Activated T-helper 1 cell treated with anti-CD3 and anti-CD28 coated beads, Interleukin-12 subunit alpha, Interleukin-12 subunit beta, Interleukin-2, Interleukin-4 antibody, amounts not matched to agents 30 ng/mL and 10 ng/mL and 1 ng/mL, durations not matched to agents 14 hours and 24 hours and 36 hours (primary cell): ENCODE results near the gene TFIP11. TPM values are rescaled to one million over a fixed set of nuclear protein-coding genes. Genes with fewer than 3 reads are reported as not detected.

Experiments
- DNase-seq: peaks from one replicate; pipeline ENCODE4 v3.0.0; 2021; ENCODE audit warnings: low spot score
- H3K27ac Mint-ChIP-seq: one replicate; pipeline ENCODE4 v1.8.0; 2021; ENCODE audit warnings: mild to moderate bottlenecking, mixed read lengths
- H3K27me3 Mint-ChIP-seq: one replicate; pipeline ENCODE4 v1.8.0; 2022; ENCODE audit warnings: mild to moderate bottlenecking, moderate library complexity, mixed read lengths; ENCODE audit not compliant: insufficient read depth
- H3K36me3 Mint-ChIP-seq: one replicate; pipeline ENCODE4 v1.8.0; 2021; ENCODE audit warnings: low read depth, mixed read lengths
- H3K4me1 Mint-ChIP-seq: one replicate; pipeline ENCODE4 v1.8.0; 2021; ENCODE audit warnings: low read depth, mixed read lengths
- H3K4me3 Mint-ChIP-seq: one replicate; pipeline ENCODE4 v1.8.0; 2021; ENCODE audit warnings: mild to moderate bottlenecking, moderate library complexity, mixed read lengths
- H3K9me3 Mint-ChIP-seq: one replicate; pipeline ENCODE4 v1.8.0; 2021; ENCODE audit warnings: mixed read lengths
- intact Hi-C: fragments of 100-400 bp; cut with micrococcal nuclease; formaldehyde crosslinking; loops from one replicate; pipeline ENCODE4 v1.15.1; 2024
- total RNA-seq: library from RNA; stranded (reverse); gene quantifications from 2 replicates; pipeline ENCODE4 v1.2.3, GENCODE V29; 2022

TFIP11 gene
- 57.2 and 58.1 TPM in 2 replicates for total RNA-seq

GRCh38 chr22:26512149-26512793 lies at the start of gene TFIP11:
TSS of gene TFIP11 (minus strand) at chr22:26512473. CDS start at chr22:26510272, 2,201 bp downstream.
- Mint-ChIP-seq H3K27ac (peak within 1 kb of the TSS; percentile 96), H3K9me3 (no peaks in the 10 kb centered on the region), H3K4me3 (peak within 1 kb of the TSS; percentile 100), H3K36me3 (peaks cover 32% of the 10 kb centered on the region), H3K4me1 (peaks cover 50% of the 10 kb centered on the region), H3K27me3 (no peaks in the 10 kb centered on the region)
- intact Hi-C loops = loop anchor here (1.0 to 2.0 kb wide), 7 partner anchors 9 to 160 kb away; partner anchors contain the start of genes HPS4, SRRD and TPST2
- DNase-seq = peak; percentile 91

DNA sequence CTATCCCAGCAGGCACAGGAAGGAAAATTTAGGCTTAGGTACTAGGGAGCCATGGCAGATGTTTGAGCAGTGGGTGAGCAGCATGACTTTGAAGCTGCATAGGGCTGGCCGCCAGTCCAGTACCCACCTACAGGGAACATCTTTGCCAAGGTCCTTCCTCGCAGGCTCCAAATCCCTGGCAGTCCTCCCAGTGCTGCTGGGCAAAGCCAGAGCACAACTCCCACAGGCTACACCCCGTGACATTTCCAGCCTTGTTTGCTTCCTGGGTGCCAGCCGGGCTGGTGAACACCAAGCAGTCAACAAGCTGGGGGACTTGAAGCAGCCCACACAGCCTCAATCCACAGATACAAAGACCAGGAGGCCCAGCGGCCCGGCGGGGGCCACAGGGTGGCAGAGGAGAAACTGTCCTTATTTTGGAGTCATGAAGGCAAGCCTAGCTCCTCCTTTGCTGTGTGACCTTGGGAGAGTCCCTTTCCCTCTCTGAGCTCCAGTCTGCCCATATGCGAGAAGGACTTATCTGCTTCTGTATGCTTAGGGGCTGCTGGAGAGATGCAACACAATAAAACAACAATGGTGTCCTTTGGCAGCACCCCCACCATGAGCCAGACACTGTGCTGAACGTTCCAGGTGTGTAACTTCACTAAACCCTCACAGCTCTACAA lies 49.6 kb upstream of the TFIP11 start:
- Mint-ChIP-seq H3K4me1 (peaks cover 45% of the 10 kb centered on the region), H3K27ac (no peak overlapping the region), H3K9me3 (no peaks in the 10 kb centered on the region), H3K27me3 (no peaks in the 10 kb centered on the region), H3K36me3 (peaks cover 8% of the 10 kb centered on the region), H3K4me3 (no peak overlapping the region)
- no peak for DNase-seq
- intact Hi-C loops = no loop called here

DNA sequence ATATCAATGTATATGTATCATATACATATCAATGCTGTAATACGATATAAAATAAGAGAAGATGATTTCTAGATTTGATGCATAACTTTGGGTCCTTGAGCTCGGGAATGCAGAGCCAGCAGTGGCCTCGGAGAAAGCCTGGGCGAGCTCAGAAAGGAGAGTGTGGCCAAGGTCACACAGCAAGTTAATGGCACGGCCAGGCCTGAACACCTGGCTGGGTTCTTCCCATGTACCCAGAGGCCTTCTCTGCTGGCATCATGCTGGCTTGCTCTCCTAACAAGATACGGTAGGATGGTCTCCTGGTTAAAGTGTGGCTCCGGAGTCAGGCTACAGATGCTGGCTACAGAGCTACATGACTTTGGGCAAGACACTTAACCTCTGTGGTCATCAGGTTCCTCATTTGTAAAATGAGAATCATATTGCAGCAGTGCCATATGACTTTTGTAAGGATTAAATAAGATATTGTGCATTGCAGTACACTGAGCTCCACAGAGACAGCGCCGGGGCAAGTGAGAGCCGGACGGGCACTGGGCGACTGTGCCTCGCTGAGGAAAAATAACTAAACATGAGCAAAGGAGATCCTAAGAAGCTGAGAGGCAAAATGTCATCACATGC lies 47.8 kb upstream of the TFIP11 start:
- Mint-ChIP-seq H3K27ac (no peak overlapping the region), H3K27me3 (no peaks in the 10 kb centered on the region), H3K4me1 (peaks cover 40% of the 10 kb centered on the region), H3K9me3 (no peaks in the 10 kb centered on the region), H3K4me3 (no peak overlapping the region), H3K36me3 (peaks cover 8% of the 10 kb centered on the region)
- DNase-seq = no peak
- intact Hi-C loops = no loop called here

DNA sequence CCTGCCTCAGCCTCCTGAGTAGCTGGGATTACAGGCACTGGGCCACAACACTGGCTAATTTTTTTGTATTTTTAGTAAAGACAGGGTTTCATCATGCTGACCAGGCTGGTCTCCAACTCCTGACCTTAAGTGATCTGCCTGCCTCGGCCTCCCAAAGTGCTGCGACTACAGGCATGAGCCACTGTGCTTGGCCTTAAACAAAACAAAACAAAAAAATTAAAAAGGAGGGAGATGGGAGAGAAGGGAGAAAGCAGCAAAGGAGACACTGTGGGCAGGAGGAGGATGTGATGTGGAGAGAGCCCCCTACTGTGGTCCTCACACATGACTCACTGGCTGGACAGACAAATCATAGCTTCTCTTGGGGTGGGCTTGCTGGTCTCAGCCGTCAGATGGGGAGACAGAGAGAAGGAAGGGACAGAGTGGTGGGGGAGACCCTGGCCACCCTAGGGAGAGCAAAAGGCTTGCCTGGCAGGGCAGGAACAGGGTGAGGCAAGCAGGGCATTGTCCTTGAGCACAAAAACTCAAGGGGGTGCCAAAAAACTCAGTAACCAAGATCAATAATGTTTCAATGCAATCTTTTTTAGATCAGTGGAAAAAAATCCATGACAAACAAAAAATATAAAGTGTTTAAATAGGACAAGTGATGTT lies 46.1 kb upstream of the TFIP11 start:
- H3K4me1 Mint-ChIP-seq = peaks cover 33% of the 10 kb centered on the region
- no peak overlapping the region for H3K4me3 Mint-ChIP-seq
- intact Hi-C loops = no loop called here
- no peaks in the 10 kb centered on the region for H3K27me3 Mint-ChIP-seq
- H3K36me3 Mint-ChIP-seq = peaks cover 11% of the 10 kb centered on the region
- H3K27ac Mint-ChIP-seq = no peak overlapping the region
- no peaks in the 10 kb centered on the region for H3K9me3 Mint-ChIP-seq
- DNase-seq = no peak

GRCh38 chr22:26556904-26557303 lies 44.6 kb upstream of the TFIP11 start:
- no peak overlapping the region for H3K4me3 Mint-ChIP-seq
- intact Hi-C loops = no loop called here
- peaks cover 26% of the 10 kb centered on the region for H3K4me1 Mint-ChIP-seq
- DNase-seq = no peak
- no peaks in the 10 kb centered on the region for H3K9me3 Mint-ChIP-seq
- no peaks in the 10 kb centered on the region for H3K27me3 Mint-ChIP-seq
- H3K27ac Mint-ChIP-seq = no peak overlapping the region
- H3K36me3 Mint-ChIP-seq = peaks cover 11% of the 10 kb centered on the region

DNA sequence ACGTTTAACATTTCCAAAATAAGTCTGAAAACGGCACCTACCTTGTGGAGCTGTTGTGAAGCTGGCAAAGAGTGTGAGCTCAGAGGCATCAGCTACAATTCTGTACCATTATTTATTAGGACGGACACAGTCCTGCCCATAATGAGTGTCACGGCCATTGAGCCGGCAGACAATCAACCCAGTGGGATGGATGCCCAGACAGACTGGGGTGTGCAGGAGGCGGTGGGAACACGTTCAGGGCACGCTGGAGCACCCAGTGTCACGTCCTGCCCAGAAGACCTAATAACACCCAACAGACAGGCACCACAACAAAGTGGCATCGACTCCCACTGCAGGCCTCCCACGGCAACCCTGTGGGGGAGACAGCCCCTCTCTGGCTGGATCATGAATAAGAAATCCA lies 43.2 kb upstream of the TFIP11 start:
- H3K27ac Mint-ChIP-seq = no peak overlapping the region
- H3K4me1 Mint-ChIP-seq = peaks cover 26% of the 10 kb centered on the region
- intact Hi-C loops = no loop called here
- H3K9me3 Mint-ChIP-seq = no peaks in the 10 kb centered on the region
- H3K36me3 Mint-ChIP-seq = peaks cover 11% of the 10 kb centered on the region
- DNase-seq = no peak
- H3K4me3 Mint-ChIP-seq = no peak overlapping the region
- no peaks in the 10 kb centered on the region for H3K27me3 Mint-ChIP-seq

GRCh38 chr22:26554956-26555355 lies 42.7 kb upstream of the TFIP11 start:
- peaks cover 16% of the 10 kb centered on the region for H3K36me3 Mint-ChIP-seq
- DNase-seq = no peak
- H3K27ac Mint-ChIP-seq = no peak overlapping the region
- H3K27me3 Mint-ChIP-seq = no peaks in the 10 kb centered on the region
- no peak overlapping the region for H3K4me3 Mint-ChIP-seq
- intact Hi-C loops = no loop called here
- peaks cover 32% of the 10 kb centered on the region for H3K4me1 Mint-ChIP-seq
- H3K9me3 Mint-ChIP-seq = no peaks in the 10 kb centered on the region

DNA sequence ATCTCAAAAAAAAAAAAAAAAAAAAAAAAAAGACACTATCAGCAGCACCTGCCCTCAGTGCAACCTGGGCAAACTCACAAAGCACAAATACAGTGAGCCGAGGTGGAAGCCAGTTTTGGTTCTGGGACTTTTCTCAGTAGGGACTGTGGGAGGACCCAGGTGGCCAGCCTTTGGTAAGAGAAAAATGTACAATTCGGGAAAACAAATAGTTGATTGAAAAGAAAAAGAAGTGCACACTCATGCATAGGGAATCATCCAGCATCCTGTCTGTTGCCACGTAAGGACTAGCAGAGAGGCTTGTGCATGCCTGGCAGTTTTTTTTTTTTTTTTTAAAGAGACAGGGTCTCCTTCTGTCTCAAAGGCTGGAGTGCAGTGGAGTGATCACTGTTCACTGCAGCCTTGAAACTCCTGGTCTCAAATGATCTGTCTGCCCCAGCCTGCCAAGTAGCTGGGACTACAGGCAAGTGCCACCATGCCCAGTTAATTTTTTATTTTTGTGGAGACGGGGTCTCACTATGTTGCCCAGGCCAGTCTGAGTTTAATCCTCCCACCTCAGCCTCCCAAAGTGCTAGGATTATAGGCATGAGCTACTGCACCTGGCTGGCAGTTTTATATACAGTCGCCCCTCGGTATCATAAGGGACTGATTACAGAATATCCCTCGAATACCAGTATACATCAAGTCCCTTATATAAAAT lies 40.9 kb upstream of the TFIP11 start:
- Mint-ChIP-seq H3K27ac (no peak overlapping the region), H3K36me3 (peaks cover 11% of the 10 kb centered on the region), H3K4me3 (no peak overlapping the region), H3K9me3 (no peaks in the 10 kb centered on the region), H3K4me1 (peaks cover 32% of the 10 kb centered on the region), H3K27me3 (no peaks in the 10 kb centered on the region)
- no peak for DNase-seq
- intact Hi-C loops = no loop called here

DNA sequence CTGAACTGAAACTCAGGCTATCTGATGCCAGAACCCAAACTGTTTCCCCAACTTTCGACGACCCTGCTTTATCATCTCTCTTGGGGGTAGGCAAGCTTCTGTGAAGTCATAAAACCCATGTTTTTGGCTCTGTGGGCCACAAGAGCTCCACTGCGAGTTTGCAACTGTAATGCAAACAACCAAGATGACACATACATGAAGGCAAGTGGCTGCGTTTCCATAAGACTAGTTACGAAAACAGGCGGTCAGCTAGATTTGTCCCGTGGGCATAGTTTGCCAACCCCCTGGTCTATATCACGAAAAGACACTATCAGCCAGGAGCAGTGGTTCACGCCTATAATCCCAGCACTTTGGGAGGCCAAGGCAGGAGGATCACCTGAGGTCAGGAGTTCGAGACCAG lies 40.2 kb upstream of the TFIP11 start:
- Mint-ChIP-seq H3K4me3 (no peak overlapping the region), H3K4me1 (peaks cover 35% of the 10 kb centered on the region), H3K9me3 (no peaks in the 10 kb centered on the region), H3K36me3 (peaks cover 12% of the 10 kb centered on the region), H3K27me3 (no peaks in the 10 kb centered on the region), H3K27ac (no peak overlapping the region)
- intact Hi-C loops = no loop called here
- no peak for DNase-seq

GRCh38 chr22:26551568-26551967 lies 39.3 kb upstream of the TFIP11 start:
- DNase-seq = no peak
- Mint-ChIP-seq H3K27me3 (no peaks in the 10 kb centered on the region), H3K36me3 (peaks cover 18% of the 10 kb centered on the region), H3K9me3 (no peaks in the 10 kb centered on the region), H3K4me1 (peaks cover 39% of the 10 kb centered on the region), H3K4me3 (no peak overlapping the region), H3K27ac (no peak overlapping the region)
- intact Hi-C loops = no loop called here

GRCh38 chr22:26550498-26551033 lies 38.3 kb upstream of the TFIP11 start:
- Mint-ChIP-seq H3K9me3 (no peaks in the 10 kb centered on the region), H3K4me1 (peaks cover 46% of the 10 kb centered on the region), H3K27ac (no peak overlapping the region), H3K36me3 (peaks cover 22% of the 10 kb centered on the region), H3K27me3 (no peaks in the 10 kb centered on the region), H3K4me3 (no peak overlapping the region)
- no peak for DNase-seq
- intact Hi-C loops = no loop called here

DNA sequence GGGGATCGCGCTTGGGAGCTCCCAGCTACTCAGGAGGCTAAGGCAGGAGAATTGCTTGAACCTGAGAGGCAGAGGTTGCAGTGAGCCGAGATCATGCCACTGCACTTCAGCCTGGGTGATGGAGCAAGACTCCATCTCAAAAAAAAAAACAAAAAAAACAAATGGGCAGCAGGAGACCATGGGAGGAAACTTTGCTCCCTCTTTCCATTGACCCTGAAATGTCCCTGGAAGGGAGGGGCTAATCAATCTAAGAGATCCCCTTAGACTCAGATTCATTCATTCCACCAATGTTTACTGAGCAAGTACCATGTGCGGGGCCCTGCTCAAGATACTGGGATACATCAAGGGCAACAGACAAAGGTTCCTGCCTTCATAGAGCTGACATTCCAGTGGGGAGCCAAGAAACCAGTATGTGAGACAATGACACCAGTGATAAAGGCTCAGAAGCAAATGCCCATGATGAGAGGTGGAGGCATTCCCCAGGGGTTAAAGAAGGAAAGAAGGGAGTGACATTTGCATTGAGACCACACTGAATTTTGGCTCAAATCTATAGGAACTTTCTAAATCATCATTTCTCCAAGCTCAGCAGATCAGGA lies 37.7 kb upstream of the TFIP11 start:
- Mint-ChIP-seq H3K27ac (no peak overlapping the region), H3K36me3 (peaks cover 23% of the 10 kb centered on the region), H3K4me3 (no peak overlapping the region), H3K27me3 (no peaks in the 10 kb centered on the region), H3K9me3 (no peaks in the 10 kb centered on the region), H3K4me1 (peaks cover 49% of the 10 kb centered on the region)
- intact Hi-C loops = loop anchor here (5.0 kb wide), 1 partner anchor 37 kb away; no protein-coding TSS in a partner anchor
- no peak for DNase-seq
